PC-9 (cell line): ENCODE results near the gene MAPT.
"Not testable (repeated sequence)": the region's sequence is repeated elsewhere in the genome, so short reads cannot be mapped to it uniquely, and the experiment has no call there.

Source experiments
- CTCF ChIP-seq: fragments of 200-600 bp; sonication (generic); conservative IDR thresholded peaks from 2 replicates; pipeline ENCODE4 v1.6.1; 2017; ENCODE audit warnings: mixed run types, antibody characterized with exemption, mild to moderate bottlenecking, moderate library complexity
- EZH2 ChIP-seq: fragments of 200-600 bp; sonication (generic); IDR thresholded peaks from 2 replicates; pipeline ENCODE4 v1.8.0; 2017; ENCODE audit warnings: antibody characterized with exemption, low read depth

- TF ChIP-seq CTCF, EZH2: not testable (repeated sequence)
Observed at GRCh38 chr17:46019408-46019925, 125.1 kb downstream of the MAPT start.
